Peyer's patch (tissue), 4 donors: ENCODE results near the gene AQP7. TPM values are rescaled to one million over a fixed set of nuclear protein-coding genes. Genes with fewer than 3 reads are reported as not detected.
A peak's percentile ranks its signal among the peaks of the same experiment; 100 is the strongest.

Source experiments
- DNase-seq, 3 donors: peaks; one replicate each; pipeline ENCODE4 v3.0.0-alpha.2; 2017 to 2019
- H3K27ac ChIP-seq, 4 donors: fragments of 200-600 bp; sonication (generic); one replicate each; pipeline ENCODE4 v1.5.1; 2016 to 2019
- H3K27me3 ChIP-seq, 2 donors: fragments of 200-600 bp; sonication (generic); one replicate each; pipeline ENCODE4 v1.5.1; 2019
- H3K36me3 ChIP-seq, 3 donors: fragments of 200-600 bp; sonication (generic); one replicate each; pipeline ENCODE4 v1.5.1; 2016 to 2019
- H3K4me1 ChIP-seq, 4 donors: fragments of 200-600 bp; sonication (generic); one replicate each; pipeline ENCODE4 v1.5.1; 2016 to 2019
- H3K4me3 ChIP-seq, 4 donors: fragments of 200-600 bp; sonication (generic); 1 replicate in 3 of 4; 2 replicates in 1 of 4; pipeline ENCODE4 v1.5.1; 2016 to 2019; ENCODE audit warnings: mild to moderate bottlenecking in 1 of 4
- H3K9me3 ChIP-seq, 4 donors: fragments of 200-600 bp; sonication (generic); one replicate each; pipeline ENCODE4 v1.5.1; 2016 to 2019; ENCODE audit warnings: mild to moderate bottlenecking in 1 of 4
- POLR2A ChIP-seq, 2 donors: fragments of 450-650 bp; IDR thresholded peaks; one replicate each; pipeline ENCODE4 v1.5.1; 2017; ENCODE audit warnings: antibody characterized with exemption in 2 of 2, mild to moderate bottlenecking in 2 of 2, moderate library complexity in 2 of 2
- total RNA-seq, 4 donors: library from RNA; depleted of rRNA; stranded (reverse); fragments of >200 nt; gene quantifications; one replicate each; pipeline ENCODE4 v1.1.0, GENCODE V29; 2016
- TF ChIP-seq, protein P1 (sequence below), 6 experiments: fragments of 450-650 bp in 4 of 6; fragments of 200-600 bp in 2 of 6; sonication (generic) in 1 of 6; IDR thresholded peaks; one replicate each; pipeline ENCODE4 v1.5.1; 2017 to 2019; ENCODE audit warnings: antibody characterized with exemption in 6 of 6, mild to moderate bottlenecking in 3 of 6, moderate library complexity in 1 of 6

Gene AQP7
- total RNA-seq, 4 donors from 2014 or later = 5.0 to 119 (median 79.2) TPM

DNA sequence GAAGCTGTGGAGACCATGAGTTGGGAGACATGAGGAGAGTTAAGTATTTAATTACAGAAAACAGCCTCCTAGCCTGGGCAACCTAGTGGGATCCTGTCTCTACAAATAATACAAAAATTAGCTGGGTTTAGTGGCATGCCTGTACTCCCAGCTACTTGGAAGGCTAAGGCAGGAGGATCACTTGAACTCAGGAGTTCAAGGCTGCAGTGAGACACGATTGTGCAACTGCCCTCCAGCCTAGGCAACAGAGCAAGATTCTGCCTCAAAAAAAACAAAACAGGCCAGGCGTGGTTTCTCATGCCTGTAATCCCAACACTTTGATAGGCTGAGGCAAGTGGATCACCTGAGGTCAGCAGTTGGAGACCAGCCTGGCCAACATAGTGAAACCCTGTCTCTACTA, 52.6 kb downstream of the AQP7 start:
- H3K27ac ChIP-seq = peak overlapping the region in 2 of 4 donors; percentile 15 to 69
- TF ChIP-seq, protein P1, sequence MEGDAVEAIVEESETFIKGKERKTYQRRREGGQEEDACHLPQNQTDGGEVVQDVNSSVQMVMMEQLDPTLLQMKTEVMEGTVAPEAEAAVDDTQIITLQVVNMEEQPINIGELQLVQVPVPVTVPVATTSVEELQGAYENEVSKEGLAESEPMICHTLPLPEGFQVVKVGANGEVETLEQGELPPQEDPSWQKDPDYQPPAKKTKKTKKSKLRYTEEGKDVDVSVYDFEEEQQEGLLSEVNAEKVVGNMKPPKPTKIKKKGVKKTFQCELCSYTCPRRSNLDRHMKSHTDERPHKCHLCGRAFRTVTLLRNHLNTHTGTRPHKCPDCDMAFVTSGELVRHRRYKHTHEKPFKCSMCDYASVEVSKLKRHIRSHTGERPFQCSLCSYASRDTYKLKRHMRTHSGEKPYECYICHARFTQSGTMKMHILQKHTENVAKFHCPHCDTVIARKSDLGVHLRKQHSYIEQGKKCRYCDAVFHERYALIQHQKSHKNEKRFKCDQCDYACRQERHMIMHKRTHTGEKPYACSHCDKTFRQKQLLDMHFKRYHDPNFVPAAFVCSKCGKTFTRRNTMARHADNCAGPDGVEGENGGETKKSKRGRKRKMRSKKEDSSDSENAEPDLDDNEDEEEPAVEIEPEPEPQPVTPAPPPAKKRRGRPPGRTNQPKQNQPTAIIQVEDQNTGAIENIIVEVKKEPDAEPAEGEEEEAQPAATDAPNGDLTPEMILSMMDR (IDR thresholded peaks at IDR 0.05) = no peak
- no peaks in the 10 kb centered on the region for H3K4me1 ChIP-seq
- no peak overlapping the region for H3K4me3 ChIP-seq
- H3K27me3 ChIP-seq = no peaks in the 10 kb centered on the region
- no peaks in the 10 kb centered on the region for H3K9me3 ChIP-seq
- no peak for DNase-seq
- peaks cover 0 to 55% (median 0%) of the 10 kb centered on the region in 3 donors for H3K36me3 ChIP-seq

DNA sequence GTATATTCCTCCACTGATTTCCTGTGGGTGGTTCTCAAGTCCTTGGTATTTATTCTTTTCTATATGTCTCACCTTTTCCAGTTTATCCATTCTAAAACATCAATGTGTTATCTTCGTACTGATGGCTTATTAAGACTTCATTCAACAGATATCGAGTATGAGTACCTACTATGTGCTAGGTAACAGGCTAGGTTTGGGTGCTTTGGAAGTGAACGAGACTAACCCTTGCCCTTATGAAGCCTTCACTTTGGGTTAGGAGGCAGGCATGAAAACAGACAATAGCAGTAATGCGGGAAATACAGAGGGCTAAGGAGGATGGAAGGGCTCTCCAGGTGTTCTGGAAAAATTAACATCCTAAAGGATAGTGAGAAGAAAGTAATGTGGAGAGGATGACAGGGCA, 53.4 kb downstream of the AQP7 start:
- Histone ChIP-seq H3K9me3 (no peaks in the 10 kb centered on the region), H3K27ac (peak overlapping the region in 1 of 4 donors; percentile 69), H3K27me3 (no peaks in the 10 kb centered on the region), H3K4me1 (no peaks in the 10 kb centered on the region), H3K36me3 (peaks cover 0 to 55% (median 0%) of the 10 kb centered on the region in 3 donors), H3K4me3 (no peak overlapping the region)
- TF ChIP-seq POLR2A (IDR thresholded peaks at IDR 0.05) = no peak
- TF ChIP-seq, protein P1 (IDR thresholded peaks at IDR 0.05) = no peak
- DNase-seq = no peak

DNA sequence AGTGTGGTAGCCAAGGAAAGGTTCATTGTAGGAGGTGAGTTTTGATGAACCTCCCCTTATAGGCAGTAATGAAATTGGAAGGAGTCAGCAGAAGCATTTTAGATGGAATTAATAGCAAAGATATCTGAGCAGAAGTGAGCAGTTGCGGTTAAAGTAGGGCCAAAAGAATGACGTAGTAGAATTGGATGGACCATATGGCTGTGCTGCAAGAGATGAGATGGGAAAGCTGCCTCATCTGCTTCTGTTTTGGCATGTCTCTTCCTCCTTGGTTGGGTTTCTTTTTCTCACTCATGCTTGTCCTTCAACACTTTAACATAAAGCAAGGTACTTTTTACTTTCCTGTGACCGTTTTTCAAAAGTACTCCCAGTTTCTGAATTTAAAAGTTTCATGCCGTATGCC, 55.8 kb downstream of the AQP7 start:
- Histone ChIP-seq H3K27me3 (no peaks in the 10 kb centered on the region), H3K27ac (no peak overlapping the region), H3K36me3 (peaks cover 0 to 79% (median 0%) of the 10 kb centered on the region in 3 donors), H3K4me3 (no peak overlapping the region), H3K4me1 (no peaks in the 10 kb centered on the region), H3K9me3 (no peaks in the 10 kb centered on the region)
- TF ChIP-seq POLR2A (IDR thresholded peaks at IDR 0.05) = no peak
- TF ChIP-seq, protein P1 (IDR thresholded peaks at IDR 0.05) = no peak
- DNase-seq = no peak

DNA sequence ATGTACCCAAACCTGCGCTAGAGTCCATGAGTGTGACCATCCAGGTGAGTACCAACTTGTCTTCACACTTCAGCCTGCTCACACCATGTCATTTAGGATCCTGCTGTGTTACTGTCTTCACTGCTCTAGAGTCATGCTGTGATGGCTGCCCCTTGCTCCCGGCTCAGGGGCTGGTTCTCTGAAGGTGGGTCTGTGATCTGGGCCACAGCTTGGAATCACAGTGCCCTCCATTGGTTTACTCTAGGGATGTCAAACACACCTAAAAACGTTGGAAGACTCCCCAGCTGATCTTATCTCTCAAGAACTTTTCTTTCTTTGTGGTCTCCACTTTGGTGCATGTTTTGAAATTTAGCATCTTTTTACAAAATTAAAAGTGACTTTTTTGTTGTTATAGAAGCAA, 58.2 kb downstream of the AQP7 start:
- H3K36me3 ChIP-seq = peaks cover 0 to 100% (median 6%) of the 10 kb centered on the region in 3 donors

DNA sequence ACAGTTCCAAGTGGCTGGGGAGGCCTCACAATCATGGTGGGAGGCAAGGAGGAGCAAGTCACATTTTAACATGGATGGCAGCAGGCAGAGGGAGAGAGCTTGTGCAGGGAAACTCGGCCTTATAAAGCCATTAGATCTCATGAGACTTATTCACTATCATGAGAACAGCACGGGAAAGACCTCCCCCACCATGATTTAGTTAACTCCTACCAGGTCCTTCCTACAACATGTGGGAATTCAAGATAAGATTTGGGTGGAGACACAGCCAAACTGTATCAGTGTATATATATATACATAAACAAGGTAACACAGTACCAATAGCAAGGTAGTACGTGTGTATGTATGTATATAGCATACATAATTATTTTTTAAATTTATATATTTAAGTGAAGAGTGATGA, 61.2 kb downstream of the AQP7 start:
- TF ChIP-seq POLR2A (IDR thresholded peaks at IDR 0.05) = no peak
- TF ChIP-seq, protein P1 (IDR thresholded peaks at IDR 0.05) = no peak
- no peak for DNase-seq
- H3K27ac ChIP-seq = no peak overlapping the region
- H3K4me1 ChIP-seq = no peaks in the 10 kb centered on the region
- peaks cover 0 to 14% (median 0%) of the 10 kb centered on the region in 4 donors for H3K9me3 ChIP-seq
- no peaks in the 10 kb centered on the region for H3K27me3 ChIP-seq
- peaks cover 0 to 100% (median 6%) of the 10 kb centered on the region in 3 donors for H3K36me3 ChIP-seq
- H3K4me3 ChIP-seq = no peak overlapping the region

More for the DNA sequence above, 58.2 kb downstream of the AQP7 start:
- no peak overlapping the region for H3K4me3 ChIP-seq
- H3K9me3 ChIP-seq = peaks cover 0 to 13% (median 0%) of the 10 kb centered on the region in 4 donors
- no peak for TF ChIP-seq POLR2A (IDR thresholded peaks at IDR 0.05)
- TF ChIP-seq, protein P1 (IDR thresholded peaks at IDR 0.05) = no peak
- H3K4me1 ChIP-seq = no peaks in the 10 kb centered on the region
- no peak overlapping the region for H3K27ac ChIP-seq
- no peak for DNase-seq
- no peaks in the 10 kb centered on the region for H3K27me3 ChIP-seq

DNA sequence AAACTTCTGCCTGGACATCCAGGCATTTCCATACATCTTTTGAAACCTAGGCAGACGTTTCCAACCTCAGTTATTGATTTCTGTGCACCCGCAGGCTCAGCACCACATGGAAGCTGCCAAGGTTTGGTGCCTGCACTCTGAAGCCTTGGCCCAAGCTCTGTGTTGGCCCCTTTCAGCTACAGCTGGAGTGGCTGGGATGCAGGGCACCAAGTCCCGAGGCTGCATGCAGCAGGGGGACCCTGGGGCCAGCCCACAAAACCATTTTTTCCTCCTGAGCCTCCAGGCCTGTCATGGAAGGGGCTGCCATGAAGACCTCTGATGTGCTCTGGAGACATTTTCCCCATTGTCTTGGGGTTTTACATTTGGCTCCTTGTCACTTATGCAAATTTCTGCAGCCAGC, 62.2 kb downstream of the AQP7 start:
- Histone ChIP-seq H3K36me3 (peaks cover 0 to 100% (median 6%) of the 10 kb centered on the region in 3 donors), H3K4me1 (no peaks in the 10 kb centered on the region)

More for the DNA sequence above, 62.2 kb downstream of the AQP7 start:
- H3K4me3 ChIP-seq = no peak overlapping the region
- H3K27ac ChIP-seq = no peak overlapping the region
- no peaks in the 10 kb centered on the region for H3K27me3 ChIP-seq
- TF ChIP-seq, protein P1 (IDR thresholded peaks at IDR 0.05) = no peak
- no peak for TF ChIP-seq POLR2A (IDR thresholded peaks at IDR 0.05)
- no peak for DNase-seq
- H3K9me3 ChIP-seq = peaks cover 0 to 14% (median 0%) of the 10 kb centered on the region in 4 donors
